Fibroblast of lung (primary cell): ENCODE measurements around the gene CDH4. TPM values are rescaled to one million over a fixed set of nuclear protein-coding genes. Genes with fewer than 3 reads are reported as not detected.

Experiments used
- DNase-seq, 2 donors: peaks; one replicate each; pipeline versions ENCODE4 v3.0.0 to v3.0.0-alpha.2; 2010; ENCODE audit warnings: low read depth in 2 of 2
- H2AFZ ChIP-seq: 2 replicates; pipeline ENCODE4 v1.5.1; 2012; ENCODE audit warnings: low read length, control low read depth, inconsistent platforms
- H3K27ac ChIP-seq: 2 replicates; pipeline ENCODE4 v1.5.1; 2011; ENCODE audit warnings: low read length, control low read depth; ENCODE audit not compliant: insufficient read depth
- H3K27me3 ChIP-seq: 2 replicates; pipeline ENCODE4 v1.5.1; 2011; ENCODE audit warnings: mild to moderate bottlenecking, low read length; ENCODE audit not compliant: control insufficient read depth, insufficient read depth
- H3K36me3 ChIP-seq: 2 replicates; pipeline ENCODE4 v1.5.1; 2011; ENCODE audit warnings: low read length; ENCODE audit not compliant: control insufficient read depth, insufficient read depth
- H3K4me1 ChIP-seq: 2 replicates; pipeline ENCODE4 v1.5.1; 2011; ENCODE audit warnings: low read length; ENCODE audit not compliant: control insufficient read depth, insufficient read depth; ENCODE audit errors: extremely low read depth
- H3K4me2 ChIP-seq: 2 replicates; pipeline ENCODE4 v1.5.1; 2011; ENCODE audit warnings: low read length, control low read depth; ENCODE audit not compliant: insufficient read depth; ENCODE audit errors: extremely low read depth
- H3K4me3 ChIP-seq, 4 experiments: fragments of 200-600 bp in 1 of 4; sonication (generic) in 1 of 4; replicated peaks in 1 of 4; 2 replicates each; pipeline ENCODE4 v1.5.1; 2011 to 2016; ENCODE audit warnings: low read length in 4 of 4, low read depth in 3 of 4, mild to moderate bottlenecking in 3 of 4, control low read depth in 2 of 4, inconsistent platforms in 1 of 4, mixed read lengths in 1 of 4; ENCODE audit not compliant: insufficient read depth in 1 of 4; ENCODE audit errors: control extremely low read depth in 1 of 4
- H3K79me2 ChIP-seq: 2 replicates; pipeline ENCODE4 v1.5.1; 2012; ENCODE audit warnings: mild to moderate bottlenecking, low read length, inconsistent platforms; ENCODE audit not compliant: control insufficient read depth, insufficient read depth
- H3K9ac ChIP-seq: 2 replicates; pipeline ENCODE4 v1.5.1; 2011; ENCODE audit warnings: mild to moderate bottlenecking, low read length, control low read depth; ENCODE audit not compliant: insufficient read depth
- H3K9me3 ChIP-seq: 2 replicates; pipeline ENCODE4 v1.5.1; 2012; ENCODE audit warnings: low read depth, low read length; ENCODE audit not compliant: control insufficient read depth, insufficient read depth
- H4K20me1 ChIP-seq: 2 replicates; pipeline ENCODE4 v1.5.1; 2011; ENCODE audit warnings: low read length; ENCODE audit not compliant: control insufficient read depth, insufficient read depth; ENCODE audit errors: extremely low read depth
- EZH2 ChIP-seq: IDR thresholded peaks from 2 replicates; pipeline ENCODE4 v1.5.1; 2012; ENCODE audit warnings: low read length, control low read depth, mild to moderate bottlenecking; ENCODE audit errors: missing control alignments
- polyA plus RNA-seq, 2 donors: library from polyadenylated mRNA; depleted of rRNA in 1 of 2; stranded (reverse) in 1 of 2; unstranded in 1 of 2; fragments of >200 nt; gene quantifications; 2 replicates each; pipeline ENCODE4 v1.2.1, GENCODE V29; 2011 to 2012; ENCODE audit warnings: missing spikeins in 1 of 2
- total RNA-seq: library from RNA; depleted of rRNA; stranded (reverse); fragments of >200 nt; gene quantifications from 2 replicates; pipeline ENCODE4 v1.2.1, GENCODE V29; 2014
- TF ChIP-seq, protein P1 (sequence below), 2 donors: IDR thresholded peaks in 1 of 2; conservative IDR thresholded peaks in 1 of 2; 1 replicate in 1 of 2; 2 replicates in 1 of 2; pipeline ENCODE4 v1.5.1; 2011 to 2012; ENCODE audit warnings: low read length in 2 of 2, control low read depth in 1 of 2, inconsistent platforms in 1 of 2, low read depth in 1 of 2, mild to moderate bottlenecking in 1 of 2

The CDH4 gene
- total and polyA plus RNA-seq, 2 donors (not counting 1 experiment from before 2014, with no cell fraction given) = 4.8 to 6.8 TPM

- Histone ChIP-seq H3K4me3 (no peak overlapping the region), H3K4me2 (no peak overlapping the region), H3K9me3 (no peaks in the 10 kb centered on the region), H3K4me1 (no peaks in the 10 kb centered on the region), H3K79me2 (no peaks in the 10 kb centered on the region), H3K9ac (no peak overlapping the region), H2AFZ (no peak overlapping the region), H3K36me3 (peaks cover 5% of the 10 kb centered on the region), H4K20me1 (no peaks in the 10 kb centered on the region), H3K27me3 (no peaks in the 10 kb centered on the region), H3K27ac (no peak overlapping the region)
- no peak for DNase-seq
- TF ChIP-seq, protein P1, sequence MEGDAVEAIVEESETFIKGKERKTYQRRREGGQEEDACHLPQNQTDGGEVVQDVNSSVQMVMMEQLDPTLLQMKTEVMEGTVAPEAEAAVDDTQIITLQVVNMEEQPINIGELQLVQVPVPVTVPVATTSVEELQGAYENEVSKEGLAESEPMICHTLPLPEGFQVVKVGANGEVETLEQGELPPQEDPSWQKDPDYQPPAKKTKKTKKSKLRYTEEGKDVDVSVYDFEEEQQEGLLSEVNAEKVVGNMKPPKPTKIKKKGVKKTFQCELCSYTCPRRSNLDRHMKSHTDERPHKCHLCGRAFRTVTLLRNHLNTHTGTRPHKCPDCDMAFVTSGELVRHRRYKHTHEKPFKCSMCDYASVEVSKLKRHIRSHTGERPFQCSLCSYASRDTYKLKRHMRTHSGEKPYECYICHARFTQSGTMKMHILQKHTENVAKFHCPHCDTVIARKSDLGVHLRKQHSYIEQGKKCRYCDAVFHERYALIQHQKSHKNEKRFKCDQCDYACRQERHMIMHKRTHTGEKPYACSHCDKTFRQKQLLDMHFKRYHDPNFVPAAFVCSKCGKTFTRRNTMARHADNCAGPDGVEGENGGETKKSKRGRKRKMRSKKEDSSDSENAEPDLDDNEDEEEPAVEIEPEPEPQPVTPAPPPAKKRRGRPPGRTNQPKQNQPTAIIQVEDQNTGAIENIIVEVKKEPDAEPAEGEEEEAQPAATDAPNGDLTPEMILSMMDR (conservative IDR thresholded peaks at IDR 0.05 in 1 of 2, IDR thresholded peaks at IDR 0.05 in 1 of 2; ENCODE audit: low read depth in 1 of 2, low read length in 2 of 2) = no peak
- no peak for TF ChIP-seq EZH2
Measured at GRCh38 chr20:61975407-61976129, 723.5 kb downstream of the CDH4 start.

GRCh38 chr20:61976263-61976643 lies 724.2 kb downstream of the CDH4 start:
- Histone ChIP-seq H2AFZ (no peak overlapping the region), H4K20me1 (no peaks in the 10 kb centered on the region), H3K4me2 (no peak overlapping the region), H3K27me3 (no peaks in the 10 kb centered on the region), H3K9ac (no peak overlapping the region), H3K27ac (no peak overlapping the region), H3K9me3 (no peaks in the 10 kb centered on the region), H3K4me1 (no peaks in the 10 kb centered on the region), H3K79me2 (no peaks in the 10 kb centered on the region), H3K36me3 (peaks cover 5% of the 10 kb centered on the region), H3K4me3 (no peak overlapping the region)
- DNase-seq = no peak
- TF ChIP-seq, protein P1 (conservative IDR thresholded peaks at IDR 0.05 in 1 of 2, IDR thresholded peaks at IDR 0.05 in 1 of 2; ENCODE audit: low read depth in 1 of 2, low read length in 2 of 2) = no peak
- no peak for TF ChIP-seq EZH2

- Histone ChIP-seq H3K9me3 (no peaks in the 10 kb centered on the region), H3K27ac (no peak overlapping the region), H3K9ac (no peak overlapping the region), H4K20me1 (no peaks in the 10 kb centered on the region), H3K79me2 (no peaks in the 10 kb centered on the region), H3K4me3 (no peak overlapping the region), H3K4me2 (no peak overlapping the region), H3K27me3 (no peaks in the 10 kb centered on the region), H3K4me1 (no peaks in the 10 kb centered on the region), H3K36me3 (peaks cover 5% of the 10 kb centered on the region), H2AFZ (no peak overlapping the region)
- no peak for DNase-seq
- TF ChIP-seq, protein P1 (conservative IDR thresholded peaks at IDR 0.05 in 1 of 2, IDR thresholded peaks at IDR 0.05 in 1 of 2; ENCODE audit: low read depth in 1 of 2, low read length in 2 of 2) = no peak
- TF ChIP-seq EZH2 = no peak
Measured at GRCh38 chr20:61976644-61977418, 724.8 kb downstream of the CDH4 start.
